Measurements from ENCODE around the gene MPZ. TPM values are rescaled to one million over a fixed set of nuclear protein-coding genes. Genes with fewer than 3 reads are reported as not detected.
"Not testable (repeated sequence)": the region's sequence is repeated elsewhere in the genome, so short reads cannot be mapped to it uniquely, and the experiment has no call there.

Gene MPZ
- total RNA-seq, result 1 to 10 TPM; 2.3 to 2.6 TPM

GRCh38 chr1:161309868-161310267 is at the start of gene MPZ:
Gene MPZ, minus strand, starts transcription at chr1:161309968. Its CDS starts 63 bp downstream, at chr1:161309905.
- ChIA-PET CTCF (no interaction called here), POLR2A (no interaction called here)

- ChIA-PET CTCF (no interaction called here), POLR2A (no interaction called here)
Observed at GRCh38 chr1:161359291-161359690, 49.5 kb upstream of the MPZ start.

GRCh38 chr1:161357073-161357472 is 47.3 kb upstream of the MPZ start:
- CTCF ChIA-PET, result interaction anchor here (0.7 to 1.2 kb wide), 2 partner anchors 25 to 632 kb away, joined by 3 read pairs; no protein-coding TSS in a partner anchor
- POLR2A ChIA-PET, result no interaction called here

- ChIA-PET POLR2A (no interaction called here), CTCF (interaction anchor here (1.5 kb wide), 1 partner anchor 126 kb away, joined by 3 read pairs; the partner anchor contains the start of gene TOMM40L)
Observed at GRCh38 chr1:161351482-161351881, 41.7 kb upstream of the MPZ start.

GRCh38 chr1:161350671-161351070 is 40.9 kb upstream of the MPZ start:
- ChIA-PET CTCF (no interaction called here), POLR2A (no interaction called here)

- ChIA-PET POLR2A (interaction anchor here (0.6 kb wide), 1 partner anchor 40 kb away, joined by 3 read pairs; no protein-coding TSS in a partner anchor), CTCF (interaction anchor here (0.8 kb wide), 1 partner anchor 104 kb away, joined by 3 read pairs; no protein-coding TSS in a partner anchor)
Observed at GRCh38 chr1:161342821-161343220, 33.1 kb upstream of the MPZ start.

- ChIA-PET CTCF (interaction anchor here (0.8 kb wide), 1 partner anchor 103 kb away, joined by 3 read pairs; no protein-coding TSS in a partner anchor), POLR2A (interaction anchor here (0.6 kb wide), 1 partner anchor 40 kb away, joined by 3 read pairs; no protein-coding TSS in a partner anchor)
Observed at GRCh38 chr1:161342177-161342576, 32.4 kb upstream of the MPZ start.

GRCh38 chr1:161335796-161336195 is 26.0 kb upstream of the MPZ start:
- ChIA-PET CTCF (no interaction called here), POLR2A (no interaction called here)

- ChIA-PET POLR2A (no interaction called here), CTCF (no interaction called here)
Observed at GRCh38 chr1:161333166-161333565, 23.4 kb upstream of the MPZ start.

GRCh38 chr1:161330346-161330745 is 20.6 kb upstream of the MPZ start:
- ChIA-PET CTCF (interaction anchor here (0.7 kb wide), 1 partner anchor 1000 kb away, joined by 3 read pairs; no protein-coding TSS in a partner anchor), POLR2A (no interaction called here)

GRCh38 chr1:161324020-161324419 is 14.3 kb upstream of the MPZ start:
- ChIA-PET CTCF (no interaction called here), POLR2A (no interaction called here)

GRCh38 chr1:161315841-161316674 is 6.3 kb upstream of the MPZ start:
- CTCF ChIA-PET, result not testable (repeated sequence)
- POLR2A ChIA-PET, result interaction anchor here (0.7 kb wide), 1 partner anchor 502 kb away, joined by 5 read pairs; no protein-coding TSS in a partner anchor

- CTCF ChIA-PET, result interaction anchor here (0.6 to 1.4 kb wide), 5 partner anchors 9 to 104 kb away, joined by 3 to 4 read pairs (median 3); no protein-coding TSS in a partner anchor
- POLR2A ChIA-PET, result interaction anchor here (0.9 to 1.3 kb wide), 3 partner anchors 8 to 112 kb away, joined by 3 to 5 read pairs (median 4); partner anchors contain the start of gene NDUFS2
Observed at GRCh38 chr1:161314201-161314981, 4.6 kb upstream of the MPZ start, which contains the start of gene SDHC. Gene SDHC, plus strand, starts transcription at chr1:161314381. Its CDS starts 25 bp downstream, at chr1:161314406.

GRCh38 chr1:161313554-161314200 is 3.9 kb upstream of the MPZ start:
- CTCF ChIA-PET, result interaction anchor here (0.6 to 1.3 kb wide), 5 partner anchors 8 to 104 kb away, joined by 3 to 4 read pairs (median 3); no protein-coding TSS in a partner anchor
- POLR2A ChIA-PET, result interaction anchor here (0.9 to 1.3 kb wide), 3 partner anchors 8 to 112 kb away, joined by 3 to 5 read pairs (median 4); partner anchors contain the start of gene NDUFS2

GRCh38 chr1:161311595-161312181 is 1.9 kb upstream of the MPZ start:
- ChIA-PET POLR2A (no interaction called here), CTCF (no interaction called here)

GRCh38 chr1:161307892-161308638 is 1.7 kb downstream of the MPZ start:
- ChIA-PET POLR2A (no interaction called here), CTCF (interaction anchor here (0.9 kb wide), 1 partner anchor 82 kb away, joined by 3 read pairs; no protein-coding TSS in a partner anchor)

- ChIA-PET CTCF (interaction anchor here (0.9 to 2.3 kb wide), 2 partner anchors 81 kb away, joined by 3 to 9 read pairs; partner anchors contain the start of gene TOMM40L), POLR2A (interaction anchor here (0.6 kb wide), 1 partner anchor 1059 kb away, joined by 4 read pairs; no protein-coding TSS in a partner anchor)
Observed at GRCh38 chr1:161307230-161307768, 2.5 kb downstream of the MPZ start.
